Spleen (tissue), 7 donors: Measurements from ENCODE around the gene DNAJC1.

Source experiments
- POLR2A ChIP-seq, 3 donors: fragments of 450-650 bp; IDR thresholded peaks; one replicate each; pipeline ENCODE4 v1.5.1; 2017; ENCODE audit warnings: antibody characterized with exemption in 3 of 3, mild to moderate bottlenecking in 1 of 3
- POLR2AphosphoS5 ChIP-seq, 3 donors: sonication (generic); formaldehyde crosslinking; IDR thresholded peaks; one replicate each; pipeline ENCODE4 v1.5.1; 2017; ENCODE audit warnings: antibody characterized with exemption in 3 of 3
- TF ChIP-seq, protein P1 (sequence below), 11 experiments: fragments of 200-600 bp in 7 of 11; fragments of 450-650 bp in 4 of 11; sonication (generic) in 4 of 11; IDR thresholded peaks in 8 of 11; conservative IDR thresholded peaks in 3 of 11; 1 replicate in 7 of 11; 2 replicates in 4 of 11; pipeline versions ENCODE4 v1.4.0 to v1.8.0; 2016 to 2021; ENCODE audit warnings: antibody characterized with exemption in 11 of 11, inconsistent platforms in 4 of 11, mild to moderate bottlenecking in 1 of 11
- donor health status: DM: no; HTN: no; CAD: no; lungs with moderate emphysema.
- donor health status: DM: no; HTN: no; CAD: no.
- donor health status: DM: no; HTN: no; CAD: no.

DNA sequence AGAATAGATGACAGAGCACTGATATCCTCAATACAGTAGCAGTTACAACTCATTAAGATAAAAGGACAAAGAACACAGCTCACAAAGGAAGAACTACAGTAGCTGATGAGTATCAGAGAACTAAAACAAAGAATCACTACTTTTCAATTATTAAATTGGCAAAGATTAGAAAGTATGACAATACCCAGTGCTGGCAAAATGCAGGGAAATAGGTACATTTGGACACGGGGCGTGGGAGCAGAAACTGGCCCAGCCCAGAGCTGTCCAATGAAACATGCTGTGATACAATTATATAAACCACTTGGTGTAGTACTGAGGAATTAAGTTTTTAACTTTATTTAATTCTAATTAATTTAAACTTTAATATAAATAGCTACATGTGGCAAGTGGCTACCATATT lies 243.2 kb downstream of the DNAJC1 start:
- TF ChIP-seq POLR2AphosphoS5 (IDR thresholded peaks at IDR 0.05) = no peak
- TF ChIP-seq, protein P1, sequence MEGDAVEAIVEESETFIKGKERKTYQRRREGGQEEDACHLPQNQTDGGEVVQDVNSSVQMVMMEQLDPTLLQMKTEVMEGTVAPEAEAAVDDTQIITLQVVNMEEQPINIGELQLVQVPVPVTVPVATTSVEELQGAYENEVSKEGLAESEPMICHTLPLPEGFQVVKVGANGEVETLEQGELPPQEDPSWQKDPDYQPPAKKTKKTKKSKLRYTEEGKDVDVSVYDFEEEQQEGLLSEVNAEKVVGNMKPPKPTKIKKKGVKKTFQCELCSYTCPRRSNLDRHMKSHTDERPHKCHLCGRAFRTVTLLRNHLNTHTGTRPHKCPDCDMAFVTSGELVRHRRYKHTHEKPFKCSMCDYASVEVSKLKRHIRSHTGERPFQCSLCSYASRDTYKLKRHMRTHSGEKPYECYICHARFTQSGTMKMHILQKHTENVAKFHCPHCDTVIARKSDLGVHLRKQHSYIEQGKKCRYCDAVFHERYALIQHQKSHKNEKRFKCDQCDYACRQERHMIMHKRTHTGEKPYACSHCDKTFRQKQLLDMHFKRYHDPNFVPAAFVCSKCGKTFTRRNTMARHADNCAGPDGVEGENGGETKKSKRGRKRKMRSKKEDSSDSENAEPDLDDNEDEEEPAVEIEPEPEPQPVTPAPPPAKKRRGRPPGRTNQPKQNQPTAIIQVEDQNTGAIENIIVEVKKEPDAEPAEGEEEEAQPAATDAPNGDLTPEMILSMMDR (IDR thresholded peaks at IDR 0.05 in 8 of 11, conservative IDR thresholded peaks at IDR 0.05 in 3 of 11) = no peak
- no peak for TF ChIP-seq POLR2A (IDR thresholded peaks at IDR 0.05)
